Measurements from ENCODE around the gene SLC2A13.

The SLC2A13 gene

GRCh38 chr12:40117818-40118217 is 11.9 kb upstream of the SLC2A13 start:
- H3K4me3 Mint-ChIP-seq: peak overlapping the region; percentile 6
- peaks cover 7% of the 10 kb centered on the region for H3K36me3 Mint-ChIP-seq
- H3K27me3 Mint-ChIP-seq: peaks cover 9% of the 10 kb centered on the region
- H3K27ac Mint-ChIP-seq: peak overlapping the region; percentile 52
- H3K4me1 Mint-ChIP-seq: peaks cover 11% of the 10 kb centered on the region
- peaks cover 13% of the 10 kb centered on the region for H3K9me3 Mint-ChIP-seq
- ATAC-seq: peak; percentile 69

- Mint-ChIP-seq H3K36me3 (no peaks in the 10 kb centered on the region), H3K27ac (no peak overlapping the region), H3K27me3 (no peaks in the 10 kb centered on the region)
Observed at GRCh38 chr12:40110586-40110985, 4.7 kb upstream of the SLC2A13 start.

GRCh38 chr12:40107803-40108620 is 2.1 kb upstream of the SLC2A13 start:
- peak overlapping the region; percentile 79 for H3K4me3 Mint-ChIP-seq
- H3K4me1 Mint-ChIP-seq: peaks cover 62% of the 10 kb centered on the region
- peak overlapping the region; percentile 94 for H3K27ac Mint-ChIP-seq
- peak; percentile 49 for ATAC-seq
- H3K36me3 Mint-ChIP-seq: peaks cover 4% of the 10 kb centered on the region
- H3K27me3 Mint-ChIP-seq: no peaks in the 10 kb centered on the region
- H3K9me3 Mint-ChIP-seq: peaks cover 2% of the 10 kb centered on the region

More at GRCh38 chr12:40110586-40110985, 4.7 kb upstream of the SLC2A13 start:
- Mint-ChIP-seq H3K4me3 (no peak overlapping the region), H3K9me3 (peaks cover 2% of the 10 kb centered on the region), H3K4me1 (peaks cover 43% of the 10 kb centered on the region)
- no peak for ATAC-seq

GRCh38 chr12:40107098-40107802 is 1.4 kb upstream of the SLC2A13 start:
- H3K36me3 Mint-ChIP-seq: peaks cover 4% of the 10 kb centered on the region
- ATAC-seq: peak; percentile 70
- H3K27me3 Mint-ChIP-seq: no peaks in the 10 kb centered on the region
- peak overlapping the region; percentile 79 for H3K4me3 Mint-ChIP-seq
- peak overlapping the region; percentile 94 for H3K27ac Mint-ChIP-seq
- H3K4me1 Mint-ChIP-seq: peaks cover 65% of the 10 kb centered on the region
- no peaks in the 10 kb centered on the region for H3K9me3 Mint-ChIP-seq

- Mint-ChIP-seq H3K9me3 (no peaks in the 10 kb centered on the region), H3K4me3 (peak overlapping the region; percentile 79), H3K36me3 (peaks cover 10% of the 10 kb centered on the region), H3K27ac (peak overlapping the region; percentile 94), H3K27me3 (no peaks in the 10 kb centered on the region), H3K4me1 (peaks cover 70% of the 10 kb centered on the region)
- ATAC-seq: no peak
Observed at GRCh38 chr12:40106655-40107054, 774 bp upstream of the SLC2A13 start.

GRCh38 chr12:40106202-40106533 is 287 bp upstream of the SLC2A13 start:
- Mint-ChIP-seq H3K4me3 (peak overlapping the region; percentile 79), H3K36me3 (peaks cover 15% of the 10 kb centered on the region), H3K9me3 (no peaks in the 10 kb centered on the region), H3K27ac (peak overlapping the region; percentile 94), H3K4me1 (peaks cover 71% of the 10 kb centered on the region), H3K27me3 (no peaks in the 10 kb centered on the region)
- ATAC-seq: no peak

GRCh38 chr12:40105265-40105514 is 691 bp downstream of the SLC2A13 start:
- no peak for ATAC-seq
- no peaks in the 10 kb centered on the region for H3K27me3 Mint-ChIP-seq
- H3K4me1 Mint-ChIP-seq: peaks cover 68% of the 10 kb centered on the region
- peaks cover 19% of the 10 kb centered on the region for H3K36me3 Mint-ChIP-seq
- H3K4me3 Mint-ChIP-seq: peak overlapping the region; percentile 77
- H3K9me3 Mint-ChIP-seq: no peaks in the 10 kb centered on the region
- H3K27ac Mint-ChIP-seq: peak overlapping the region; percentile 53

GRCh38 chr12:40104461-40105264 is 1.2 kb downstream of the SLC2A13 start:
- peak; percentile 3 for ATAC-seq
- Mint-ChIP-seq H3K36me3 (peaks cover 19% of the 10 kb centered on the region), H3K27ac (peak overlapping the region; percentile 53), H3K4me1 (peaks cover 68% of the 10 kb centered on the region), H3K4me3 (peak overlapping the region; percentile 77), H3K27me3 (no peaks in the 10 kb centered on the region), H3K9me3 (no peaks in the 10 kb centered on the region)

GRCh38 chr12:40103043-40103442 is 2.8 kb downstream of the SLC2A13 start:
- H3K9me3 Mint-ChIP-seq: peaks cover 2% of the 10 kb centered on the region
- H3K27ac Mint-ChIP-seq: no peak overlapping the region
- no peaks in the 10 kb centered on the region for H3K27me3 Mint-ChIP-seq
- peak overlapping the region; percentile 5 for H3K4me3 Mint-ChIP-seq
- no peak for ATAC-seq
- H3K36me3 Mint-ChIP-seq: peaks cover 22% of the 10 kb centered on the region
- peaks cover 55% of the 10 kb centered on the region for H3K4me1 Mint-ChIP-seq

GRCh38 chr12:40101747-40102146 is 4.1 kb downstream of the SLC2A13 start:
- H3K36me3 Mint-ChIP-seq: peaks cover 25% of the 10 kb centered on the region

GRCh38 chr12:40099423-40099853 is 6.4 kb downstream of the SLC2A13 start:
- ATAC-seq: no peak
- H3K36me3 Mint-ChIP-seq: peaks cover 25% of the 10 kb centered on the region
- no peaks in the 10 kb centered on the region for H3K27me3 Mint-ChIP-seq
- H3K27ac Mint-ChIP-seq: no peak overlapping the region
- H3K9me3 Mint-ChIP-seq: peaks cover 3% of the 10 kb centered on the region
- no peak overlapping the region for H3K4me3 Mint-ChIP-seq
- peaks cover 31% of the 10 kb centered on the region for H3K4me1 Mint-ChIP-seq

More at GRCh38 chr12:40101747-40102146, 4.1 kb downstream of the SLC2A13 start:
- no peak for ATAC-seq
- Mint-ChIP-seq H3K9me3 (peaks cover 3% of the 10 kb centered on the region), H3K4me3 (no peak overlapping the region), H3K4me1 (peaks cover 42% of the 10 kb centered on the region), H3K27me3 (no peaks in the 10 kb centered on the region), H3K27ac (no peak overlapping the region)

- Mint-ChIP-seq H3K27me3 (no peaks in the 10 kb centered on the region), H3K9me3 (peaks cover 3% of the 10 kb centered on the region), H3K27ac (no peak overlapping the region), H3K4me3 (no peak overlapping the region), H3K36me3 (peaks cover 28% of the 10 kb centered on the region), H3K4me1 (peaks cover 23% of the 10 kb centered on the region)
- ATAC-seq: no peak
Observed at GRCh38 chr12:40098406-40099145, 7.3 kb downstream of the SLC2A13 start.

- peaks cover 33% of the 10 kb centered on the region for H3K36me3 Mint-ChIP-seq
- no peak overlapping the region for H3K27ac Mint-ChIP-seq
- H3K4me1 Mint-ChIP-seq: no peaks in the 10 kb centered on the region
- no peaks in the 10 kb centered on the region for H3K27me3 Mint-ChIP-seq
- no peak for ATAC-seq
- H3K9me3 Mint-ChIP-seq: peaks cover 3% of the 10 kb centered on the region
- no peak overlapping the region for H3K4me3 Mint-ChIP-seq
Observed at GRCh38 chr12:40093512-40093911, 12.4 kb downstream of the SLC2A13 start.

- no peak overlapping the region for H3K27ac Mint-ChIP-seq
- no peak for ATAC-seq
- no peak overlapping the region for H3K4me3 Mint-ChIP-seq
- H3K27me3 Mint-ChIP-seq: no peaks in the 10 kb centered on the region
- H3K9me3 Mint-ChIP-seq: no peaks in the 10 kb centered on the region
- peaks cover 44% of the 10 kb centered on the region for H3K36me3 Mint-ChIP-seq
- peaks cover 10% of the 10 kb centered on the region for H3K4me1 Mint-ChIP-seq
Observed at GRCh38 chr12:40086471-40086870, 19.4 kb downstream of the SLC2A13 start.

GRCh38 chr12:40078266-40078665 is 27.6 kb downstream of the SLC2A13 start:
- Mint-ChIP-seq H3K27ac (no peak overlapping the region), H3K4me1 (peaks cover 18% of the 10 kb centered on the region), H3K27me3 (no peaks in the 10 kb centered on the region), H3K9me3 (peaks cover 8% of the 10 kb centered on the region), H3K4me3 (no peak overlapping the region), H3K36me3 (peaks cover 32% of the 10 kb centered on the region)
- ATAC-seq: no peak

All from stimulated activated memory B cell treated with anti-CD40 and anti-IgM and Interleukin-4, amounts not matched to agents 10 μg/mL and 1 μg/mL and 100 μg/mL, for 72 hours (primary cell).